Pancreas (tissue), 10 donors: Measurements from ENCODE around the gene GRIK5. TPM values are rescaled to one million over a fixed set of nuclear protein-coding genes. Genes with fewer than 3 reads are reported as not detected.

Source experiments
- ATAC-seq, 4 donors: fragments of 200-7000 bp; cut with Tn5 transposase; one replicate each; pipeline versions ENCODE4 v1.8.0 to v1.9.1; 2020; ENCODE audit warnings: mild to moderate bottlenecking in 4 of 4, moderate library complexity in 4 of 4
- DNase-seq, 6 donors: peaks; one replicate each; pipeline ENCODE4 v3.0.0-alpha.2; 2020
- FAIRE-seq: peaks from 2 replicates; lab custom pipeline; 2012; peaks lifted over from hg19 to GRCh38; lab: Jason Lieb, UNC
- H3K27ac ChIP-seq, 4 donors: fragments of 200-600 bp; sonication (generic); 1 replicate in 3 of 4; 2 replicates in 1 of 4; pipeline versions ENCODE4 v1.5.0 to v1.8.0; 2020
- H3K27me3 ChIP-seq, 4 donors: fragments of 200-600 bp; one replicate each; pipeline ENCODE4 v1.8.0; 2021
- H3K36me3 ChIP-seq, 3 donors: fragments of 200-600 bp; sonication (generic) in 1 of 3; one replicate each; pipeline versions ENCODE4 v1.5.0 to v1.8.0; 2020 to 2021
- H3K4me1 ChIP-seq, 3 donors: fragments of 200-600 bp; one replicate each; pipeline ENCODE4 v1.8.0; 2021
- H3K4me3 ChIP-seq, 4 donors: fragments of 200-600 bp; sonication (generic) in 2 of 4; one replicate each; pipeline versions ENCODE4 v1.5.0 to v1.8.0; 2020 to 2021
- H3K9me3 ChIP-seq, 4 donors: fragments of 200-600 bp; one replicate each; pipeline ENCODE4 v1.8.0; 2021
- WGBS, 2 donors: extraction: QIAGEN DNeasy Blood & Tissue Kit; methylation state at CpG; one replicate each; pipeline ENCODE4 v1.1.7; 2013; 5-methylcytosine and 5-hydroxymethylcytosine counted together
- intact Hi-C, 3 donors: fragments of 100-400 bp; cut with DNase I; formaldehyde crosslinking; loops; one replicate each; pipeline versions ENCODE4 v1.11.1 to v1.14.2; 2022
- polyA plus RNA-seq, 2 donors: library from polyadenylated mRNA; stranded (reverse); fragments of 200-250 nt; gene quantifications; one replicate each; pipeline ENCODE4 v1.2.3, GENCODE V29; 2013
- total RNA-seq, 6 donors: library from RNA; stranded (reverse); fragmentation: NEBNext Ultra II Directional in 4 of 6; extraction: Animal tissue kit (Norgen Biotek cat#: 25700) in 4 of 6; gene quantifications; one replicate each; pipeline versions ENCODE4 v1.2.1 to v1.2.4, GENCODE V29; 2021 to 2023
- TF ChIP-seq, protein P1 (sequence below), 4 donors: fragments of 200-600 bp; sonication (generic) in 3 of 4; IDR thresholded peaks; one replicate each; pipeline versions ENCODE4 v1.5.0 to v1.8.0; 2021; ENCODE audit warnings: antibody characterized with exemption in 4 of 4
- donor health status: healthy with polysubstance abuse.
- donor health status: DM: no; HTN: no; CAD: no; lungs with moderate emphysema.
- donor health status: DM: no; HTN: no; CAD: no.
- donor health status: control.
- donor health status: control.
- donor health status: Bipolar disorder and iron deficiency.
- donor health status: DM: yes; HTN: yes; CAD: no.
- donor health status: DM: no; HTN: no; CAD: no.
- donor health status: DM: no; HTN: no; CAD: no.
- donor health status: DM: yes; HTN: yes; CAD: no.

Gene GRIK5
- total and polyA plus RNA-seq, 8 donors = 1.9 to 10.5 (median 3.4) TPM

DNA sequence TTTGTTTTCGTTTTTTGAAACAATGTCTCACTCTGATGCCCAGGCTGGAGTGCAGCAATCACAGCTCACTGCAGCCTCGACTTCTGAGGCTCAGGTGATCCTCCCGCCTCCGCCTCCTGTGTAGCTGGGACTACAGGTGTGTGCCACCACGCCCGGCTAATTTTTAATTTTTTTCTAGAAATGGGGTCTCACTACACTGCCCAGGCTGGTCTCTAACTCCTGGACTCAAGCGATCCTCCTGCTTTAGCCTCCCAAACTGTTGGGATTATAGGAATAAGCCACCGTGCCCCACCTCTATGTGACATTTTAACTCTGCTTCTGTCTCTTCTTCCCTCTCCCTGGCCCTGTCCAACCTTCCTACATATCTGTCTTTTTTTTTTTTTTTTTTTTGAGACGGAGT is 81.1 kb downstream of the GRIK5 start:
- ATAC-seq (no peak), DNase-seq (no peak), FAIRE-seq (no peak)
- Histone ChIP-seq H3K9me3 (no peaks in the 10 kb centered on the region), H3K27me3 (peaks cover 0 to 2% (median 0%) of the 10 kb centered on the region in 4 donors), H3K4me1 (no peaks in the 10 kb centered on the region), H3K27ac (no peak overlapping the region), H3K4me3 (no peak overlapping the region), H3K36me3 (no peaks in the 10 kb centered on the region)
- TF ChIP-seq, protein P1, sequence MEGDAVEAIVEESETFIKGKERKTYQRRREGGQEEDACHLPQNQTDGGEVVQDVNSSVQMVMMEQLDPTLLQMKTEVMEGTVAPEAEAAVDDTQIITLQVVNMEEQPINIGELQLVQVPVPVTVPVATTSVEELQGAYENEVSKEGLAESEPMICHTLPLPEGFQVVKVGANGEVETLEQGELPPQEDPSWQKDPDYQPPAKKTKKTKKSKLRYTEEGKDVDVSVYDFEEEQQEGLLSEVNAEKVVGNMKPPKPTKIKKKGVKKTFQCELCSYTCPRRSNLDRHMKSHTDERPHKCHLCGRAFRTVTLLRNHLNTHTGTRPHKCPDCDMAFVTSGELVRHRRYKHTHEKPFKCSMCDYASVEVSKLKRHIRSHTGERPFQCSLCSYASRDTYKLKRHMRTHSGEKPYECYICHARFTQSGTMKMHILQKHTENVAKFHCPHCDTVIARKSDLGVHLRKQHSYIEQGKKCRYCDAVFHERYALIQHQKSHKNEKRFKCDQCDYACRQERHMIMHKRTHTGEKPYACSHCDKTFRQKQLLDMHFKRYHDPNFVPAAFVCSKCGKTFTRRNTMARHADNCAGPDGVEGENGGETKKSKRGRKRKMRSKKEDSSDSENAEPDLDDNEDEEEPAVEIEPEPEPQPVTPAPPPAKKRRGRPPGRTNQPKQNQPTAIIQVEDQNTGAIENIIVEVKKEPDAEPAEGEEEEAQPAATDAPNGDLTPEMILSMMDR (IDR thresholded peaks at IDR 0.05) = no peak
- 70 to 78% methylated on average over 9 of the region's 9 CpGs for WGBS, 2 donors
- intact Hi-C loops = no loop called here

DNA sequence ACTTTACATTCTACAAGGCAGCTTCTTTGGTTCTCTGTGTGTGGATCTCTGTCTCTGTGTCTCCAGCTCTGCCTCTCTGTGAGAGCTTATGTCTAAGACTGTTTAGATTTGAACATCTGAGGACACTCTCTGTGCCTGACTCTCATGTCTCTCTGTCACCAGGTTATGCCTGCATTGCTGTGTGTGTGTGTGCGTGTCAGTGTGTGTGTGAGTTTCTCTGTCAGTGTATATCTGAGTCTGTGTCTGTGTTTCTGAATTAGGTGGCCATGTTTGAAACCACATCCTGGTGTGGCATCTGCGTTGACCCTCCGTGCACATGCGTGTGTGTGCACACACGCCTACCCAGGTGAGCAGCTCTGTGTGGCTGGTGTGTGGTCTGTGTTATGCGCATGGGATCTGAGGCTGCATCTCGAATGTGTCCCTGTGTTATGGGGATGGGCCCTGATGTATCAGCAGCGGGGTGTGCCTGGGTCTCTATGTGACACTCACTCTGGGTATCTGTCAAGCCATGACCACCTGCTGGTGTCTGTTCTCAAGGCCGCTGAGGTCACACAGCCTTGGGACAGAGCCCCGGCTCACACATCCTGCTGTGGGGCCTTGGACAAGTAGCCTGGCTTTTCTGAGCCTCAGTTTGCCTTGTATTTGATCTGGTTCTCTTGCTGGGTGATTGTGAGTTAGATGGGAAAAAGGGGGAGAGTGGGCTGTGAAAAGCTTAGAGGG is 82.7 kb downstream of the GRIK5 start:
- DNase-seq (no peak), FAIRE-seq (no peak), ATAC-seq (no peak)
- Histone ChIP-seq H3K27me3 (peaks cover 0 to 1% (median 0%) of the 10 kb centered on the region in 4 donors), H3K9me3 (no peaks in the 10 kb centered on the region), H3K36me3 (no peaks in the 10 kb centered on the region), H3K27ac (no peak overlapping the region), H3K4me3 (no peak overlapping the region), H3K4me1 (no peaks in the 10 kb centered on the region)
- WGBS, 2 donors = 60 to 76% methylated on average over 10 of the region's 10 CpGs
- TF ChIP-seq, protein P1 (IDR thresholded peaks at IDR 0.05) = no peak
- intact Hi-C loops = no loop called here

DNA sequence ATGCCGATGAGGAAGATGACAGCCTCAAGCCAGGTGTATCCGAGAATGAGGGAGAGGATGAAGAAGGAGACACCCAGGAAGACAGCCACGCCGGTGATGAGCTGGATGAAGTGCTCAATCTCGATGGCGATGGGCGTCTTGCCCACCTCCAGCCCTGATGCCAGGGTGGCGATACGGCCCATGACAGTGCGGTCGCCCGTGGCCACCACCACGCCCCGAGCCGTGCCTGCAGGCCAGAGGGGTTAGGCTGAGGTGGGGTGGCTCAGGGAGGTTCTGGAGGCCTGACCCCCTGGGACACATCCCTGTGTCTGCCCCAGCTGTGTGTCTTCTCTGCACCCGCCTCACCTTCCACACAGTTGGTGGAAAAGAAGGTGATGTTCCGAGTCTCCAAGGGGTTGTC is 85.0 kb downstream of the GRIK5 start:
- no peak for ATAC-seq
- no peak for FAIRE-seq
- 76 to 82% methylated on average over 17 of the region's 17 CpGs for WGBS, 2 donors
- H3K9me3 ChIP-seq = no peaks in the 10 kb centered on the region
- no peak overlapping the region for H3K4me3 ChIP-seq
- intact Hi-C loops = no loop called here
- no peaks in the 10 kb centered on the region for H3K27me3 ChIP-seq
- H3K4me1 ChIP-seq = no peaks in the 10 kb centered on the region
- no peaks in the 10 kb centered on the region for H3K36me3 ChIP-seq
- no peak overlapping the region for H3K27ac ChIP-seq
- no peak for DNase-seq
- TF ChIP-seq, protein P1 (IDR thresholded peaks at IDR 0.05) = no peak

DNA sequence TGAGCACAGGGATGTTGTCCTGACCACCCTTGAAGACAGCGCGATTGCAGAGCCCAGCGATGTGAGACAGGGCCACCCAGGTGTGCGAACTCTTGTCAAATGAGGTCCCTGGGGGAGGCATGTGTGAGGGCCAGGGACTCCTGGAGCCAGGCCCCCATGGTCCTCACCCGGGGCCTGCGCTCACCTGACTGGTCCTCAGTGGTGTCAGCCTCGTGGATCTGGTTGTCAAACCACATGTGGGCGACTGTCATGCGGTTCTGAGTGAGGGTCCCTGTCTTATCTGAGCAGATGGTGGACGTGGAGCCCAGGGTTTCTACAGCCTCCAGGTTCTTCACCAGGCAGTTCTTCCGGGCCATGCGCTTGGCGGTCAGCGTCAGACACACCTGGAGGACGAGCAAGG is 88.3 kb downstream of the GRIK5 start:
- DNase-seq (no peak), FAIRE-seq (no peak)
- 72 to 78% methylated on average over 13 to 15 of the region's 15 CpGs for WGBS, 2 donors

DNA sequence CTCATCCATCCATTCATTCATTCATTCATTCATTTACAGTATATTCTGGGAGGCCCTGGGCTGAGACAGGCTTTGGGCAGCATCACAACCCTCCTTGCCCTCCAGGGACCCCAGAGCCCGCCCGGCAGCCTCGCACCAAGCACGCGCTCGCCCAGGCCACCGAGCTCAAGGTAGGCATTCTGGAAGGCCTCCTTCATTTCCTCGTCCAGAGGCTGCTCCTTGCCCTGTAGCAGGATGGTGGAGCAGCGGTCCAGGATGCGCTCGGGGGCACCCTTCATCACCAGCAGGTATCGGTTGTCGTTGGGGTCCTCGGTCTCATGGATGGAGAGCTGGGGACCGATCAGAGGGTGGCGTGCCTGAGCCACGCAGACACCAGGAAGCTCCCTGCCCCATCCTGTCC is 91.5 kb downstream of the GRIK5 start:
- FAIRE-seq (no peak), ATAC-seq (no peak), DNase-seq (no peak)
- Histone ChIP-seq H3K36me3 (no peaks in the 10 kb centered on the region), H3K27ac (no peak overlapping the region), H3K4me1 (no peaks in the 10 kb centered on the region), H3K9me3 (no peaks in the 10 kb centered on the region), H3K4me3 (no peak overlapping the region), H3K27me3 (no peaks in the 10 kb centered on the region)
- WGBS, 2 donors = 76 to 85% methylated on average over 17 of the region's 17 CpGs
- TF ChIP-seq, protein P1 (IDR thresholded peaks at IDR 0.05) = no peak
- intact Hi-C loops = no loop called here

More for the DNA sequence above, 88.3 kb downstream of the GRIK5 start:
- Histone ChIP-seq H3K27me3 (no peaks in the 10 kb centered on the region), H3K36me3 (no peaks in the 10 kb centered on the region), H3K9me3 (no peaks in the 10 kb centered on the region), H3K27ac (no peak overlapping the region), H3K4me3 (no peak overlapping the region), H3K4me1 (no peaks in the 10 kb centered on the region)
- TF ChIP-seq, protein P1 (IDR thresholded peaks at IDR 0.05) = no peak
- intact Hi-C loops = no loop called here
- ATAC-seq = no peak
